Neural progenitor cell (in vitro differentiated cells): ENCODE data around the gene ALKAL2. TPM values are rescaled to one million over a fixed set of nuclear protein-coding genes. Genes with fewer than 3 reads are reported as not detected.

Source experiments
- DNase-seq: peaks from one replicate; pipeline ENCODE4 v3.0.0-alpha.2; 2016; ENCODE audit warnings: low spot score
- H2AFZ ChIP-seq: fragments of 200-600 bp; sonication (generic); replicated peaks from 2 replicates; pipeline ENCODE4 v1.6.1; 2016; ENCODE audit warnings: antibody characterized with exemption
- H3F3A ChIP-seq: fragments of 200-600 bp; sonication (generic); 2 replicates; pipeline ENCODE4 v1.6.1; 2016; ENCODE audit warnings: antibody characterized with exemption, low read depth
- H3K27ac ChIP-seq: fragments of 200-600 bp; sonication (generic); 2 replicates; pipeline ENCODE4 v1.5.1; 2016; ENCODE audit warnings: mild to moderate bottlenecking
- H3K27me3 ChIP-seq: fragments of 200-600 bp; sonication (generic); 2 replicates; pipeline ENCODE4 v1.6.1; 2016; ENCODE audit warnings: mild to moderate bottlenecking, moderate library complexity
- H3K36me3 ChIP-seq: fragments of 200-600 bp; sonication (generic); 2 replicates; pipeline ENCODE4 v1.5.1; 2016
- H3K4me1 ChIP-seq: fragments of 200-600 bp; sonication (generic); 2 replicates; pipeline ENCODE4 v1.6.1; 2016; ENCODE audit warnings: mixed run types
- H3K4me2 ChIP-seq: fragments of 200-600 bp; sonication (generic); 2 replicates; pipeline ENCODE4 v1.6.1; 2016
- H3K4me3 ChIP-seq: fragments of 200-600 bp; sonication (generic); 2 replicates; pipeline ENCODE4 v1.5.1; 2016
- H3K79me2 ChIP-seq: fragments of 200-600 bp; sonication (generic); 2 replicates; pipeline ENCODE4 v1.6.1; 2016; ENCODE audit warnings: low read depth
- H3K9ac ChIP-seq: fragments of 200-600 bp; sonication (generic); 2 replicates; pipeline ENCODE4 v1.6.1; 2016
- H3K9me3 ChIP-seq: fragments of 200-600 bp; sonication (generic); 2 replicates; pipeline ENCODE4 v1.5.1; 2016; ENCODE audit warnings: low read depth
- H4K20me1 ChIP-seq: fragments of 200-600 bp; sonication (generic); 2 replicates; pipeline ENCODE4 v1.6.1; 2016; ENCODE audit warnings: low read depth
- H3K27ac Mint-ChIP-seq: 3 replicates; pipeline ENCODE4 v1.8.0; 2021; ENCODE audit warnings: mixed read lengths
- H3K27me3 Mint-ChIP-seq: 2 replicates; pipeline ENCODE4 v1.8.0; 2022; ENCODE audit warnings: low read depth, mild to moderate bottlenecking, inconsistent platforms, moderate library complexity, mixed read lengths; ENCODE audit not compliant: insufficient read depth
- H3K36me3 Mint-ChIP-seq: 3 replicates; pipeline ENCODE4 v1.8.0; 2021; ENCODE audit warnings: mixed read lengths
- H3K4me1 Mint-ChIP-seq: 3 replicates; pipeline ENCODE4 v1.8.0; 2021; ENCODE audit warnings: mixed read lengths
- H3K4me3 Mint-ChIP-seq: 3 replicates; pipeline ENCODE4 v1.8.0; 2021; ENCODE audit warnings: mild to moderate bottlenecking, moderate library complexity, mixed read lengths
- H3K9me3 Mint-ChIP-seq: 3 replicates; pipeline ENCODE4 v1.8.0; 2020; ENCODE audit warnings: mixed read lengths
- EZH2 ChIP-seq: fragments of 200-600 bp; sonication (generic); IDR thresholded peaks from 2 replicates; pipeline ENCODE4 v1.6.1; 2017; ENCODE audit warnings: antibody characterized with exemption, mild to moderate bottlenecking, moderate library complexity
- EZH2phosphoT487 ChIP-seq: fragments of 200-600 bp; sonication (generic); IDR thresholded peaks from 2 replicates; pipeline ENCODE4 v1.6.1; 2017; ENCODE audit warnings: antibody characterized with exemption
- total RNA-seq: library from RNA; depleted of rRNA; stranded (reverse); fragments of >200 nt; gene quantifications from 2 replicates; pipeline ENCODE4 v1.2.3, GENCODE V29; 2015; ENCODE audit warnings: low replicate concordance
- TF ChIP-seq, protein P1 (sequence below): fragments of 200-600 bp; sonication (generic); IDR thresholded peaks from 2 replicates; pipeline ENCODE4 v1.5.1; 2017; ENCODE audit warnings: antibody characterized with exemption, mild to moderate bottlenecking

The ALKAL2 gene
- total RNA-seq, 1 donor from 2014 or later, result not detected

DNA sequence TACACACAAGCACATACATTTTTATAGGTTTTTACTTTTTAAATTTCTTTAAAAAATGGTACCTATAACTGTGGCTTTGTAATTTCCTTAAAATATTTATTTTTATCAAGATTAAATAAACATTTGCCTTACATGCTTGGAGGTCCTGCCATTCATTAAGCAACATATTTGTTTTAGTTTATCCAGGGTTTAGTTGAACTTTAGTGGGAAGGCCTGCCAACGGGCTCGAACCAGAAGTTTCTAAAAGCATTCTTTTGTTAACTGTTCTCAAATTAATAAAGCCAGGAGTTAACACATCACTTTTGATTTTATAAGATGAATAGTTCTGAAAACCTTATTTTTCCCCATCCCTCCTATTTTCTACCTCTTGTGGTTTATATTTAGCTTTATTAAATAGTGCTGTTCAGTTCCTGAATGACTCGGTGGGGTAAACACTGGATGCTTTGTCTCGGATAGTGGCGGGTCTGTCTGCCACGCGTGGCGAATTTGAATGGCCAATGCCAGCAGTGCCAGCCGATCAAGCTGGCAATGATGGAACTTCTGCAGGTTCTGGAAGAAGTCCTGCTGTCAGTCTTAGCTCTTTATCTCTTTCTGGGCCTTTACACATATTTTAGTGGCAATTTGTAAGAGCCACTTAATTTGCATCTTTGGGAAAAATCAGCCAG lies 56.2 kb downstream of the ALKAL2 start:
- Histone ChIP-seq H3K4me3 (no peak overlapping the region), H3K36me3 (no peaks in the 10 kb centered on the region), H3F3A (no peaks in the 10 kb centered on the region), H4K20me1 (no peaks in the 10 kb centered on the region), H2AFZ (no peak overlapping the region), H3K79me2 (no peaks in the 10 kb centered on the region), H3K9ac (no peak overlapping the region), H3K4me2 (no peak overlapping the region), H3K4me1 (no peaks in the 10 kb centered on the region), H3K27me3 (no peaks in the 10 kb centered on the region), H3K9me3 (no peaks in the 10 kb centered on the region), H3K27ac (no peak overlapping the region)
- no peak for DNase-seq
- peaks cover 3% of the 10 kb centered on the region for H3K4me1 Mint-ChIP-seq
- TF ChIP-seq, protein P1, sequence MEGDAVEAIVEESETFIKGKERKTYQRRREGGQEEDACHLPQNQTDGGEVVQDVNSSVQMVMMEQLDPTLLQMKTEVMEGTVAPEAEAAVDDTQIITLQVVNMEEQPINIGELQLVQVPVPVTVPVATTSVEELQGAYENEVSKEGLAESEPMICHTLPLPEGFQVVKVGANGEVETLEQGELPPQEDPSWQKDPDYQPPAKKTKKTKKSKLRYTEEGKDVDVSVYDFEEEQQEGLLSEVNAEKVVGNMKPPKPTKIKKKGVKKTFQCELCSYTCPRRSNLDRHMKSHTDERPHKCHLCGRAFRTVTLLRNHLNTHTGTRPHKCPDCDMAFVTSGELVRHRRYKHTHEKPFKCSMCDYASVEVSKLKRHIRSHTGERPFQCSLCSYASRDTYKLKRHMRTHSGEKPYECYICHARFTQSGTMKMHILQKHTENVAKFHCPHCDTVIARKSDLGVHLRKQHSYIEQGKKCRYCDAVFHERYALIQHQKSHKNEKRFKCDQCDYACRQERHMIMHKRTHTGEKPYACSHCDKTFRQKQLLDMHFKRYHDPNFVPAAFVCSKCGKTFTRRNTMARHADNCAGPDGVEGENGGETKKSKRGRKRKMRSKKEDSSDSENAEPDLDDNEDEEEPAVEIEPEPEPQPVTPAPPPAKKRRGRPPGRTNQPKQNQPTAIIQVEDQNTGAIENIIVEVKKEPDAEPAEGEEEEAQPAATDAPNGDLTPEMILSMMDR, result no peak
- TF ChIP-seq EZH2phosphoT487, result no peak
- TF ChIP-seq EZH2, result no peak
- H3K9me3 Mint-ChIP-seq, result no peaks in the 10 kb centered on the region
- no peak overlapping the region for H3K27ac Mint-ChIP-seq
- peaks cover 2% of the 10 kb centered on the region for H3K27me3 Mint-ChIP-seq
- no peak overlapping the region for H3K4me3 Mint-ChIP-seq
- H3K36me3 Mint-ChIP-seq, result peaks cover 15% of the 10 kb centered on the region

Other genes starting within 250 kb of the ALKAL2 start
- 0.50 and 0.65 TPM in 2 replicates for gene FAM110C, start 241.6 kb downstream of the ALKAL2 start, total RNA-seq
- gene SH3YL1, start 24.1 kb downstream of the ALKAL2 start, total RNA-seq, result 24.3 and 47.9 TPM in 2 replicates
- 173 and 236 TPM in 2 replicates for gene ACP1, start 23.1 kb downstream of the ALKAL2 start, total RNA-seq